Activated naive CD8-positive, alpha-beta T cell (primary cell): ENCODE measurements around the gene MLLT1.

Source experiments
- H3K27ac Mint-ChIP-seq: one replicate; pipeline ENCODE4 v1.8.0; 2021; ENCODE audit warnings: mixed read lengths
- H3K27me3 Mint-ChIP-seq: one replicate; pipeline ENCODE4 v1.8.0; 2021; ENCODE audit warnings: mixed read lengths
- H3K36me3 Mint-ChIP-seq: one replicate; pipeline ENCODE4 v1.8.0; 2021; ENCODE audit warnings: mixed read lengths
- H3K4me1 Mint-ChIP-seq: one replicate; pipeline ENCODE4 v1.8.0; 2021; ENCODE audit warnings: low read depth, mixed read lengths
- H3K4me3 Mint-ChIP-seq: one replicate; pipeline ENCODE4 v1.8.0; 2021; ENCODE audit warnings: mild to moderate bottlenecking, mixed read lengths
- H3K9me3 Mint-ChIP-seq: one replicate; pipeline ENCODE4 v1.8.0; 2021; ENCODE audit warnings: low read depth, mixed read lengths

MLLT1 gene

DNA sequence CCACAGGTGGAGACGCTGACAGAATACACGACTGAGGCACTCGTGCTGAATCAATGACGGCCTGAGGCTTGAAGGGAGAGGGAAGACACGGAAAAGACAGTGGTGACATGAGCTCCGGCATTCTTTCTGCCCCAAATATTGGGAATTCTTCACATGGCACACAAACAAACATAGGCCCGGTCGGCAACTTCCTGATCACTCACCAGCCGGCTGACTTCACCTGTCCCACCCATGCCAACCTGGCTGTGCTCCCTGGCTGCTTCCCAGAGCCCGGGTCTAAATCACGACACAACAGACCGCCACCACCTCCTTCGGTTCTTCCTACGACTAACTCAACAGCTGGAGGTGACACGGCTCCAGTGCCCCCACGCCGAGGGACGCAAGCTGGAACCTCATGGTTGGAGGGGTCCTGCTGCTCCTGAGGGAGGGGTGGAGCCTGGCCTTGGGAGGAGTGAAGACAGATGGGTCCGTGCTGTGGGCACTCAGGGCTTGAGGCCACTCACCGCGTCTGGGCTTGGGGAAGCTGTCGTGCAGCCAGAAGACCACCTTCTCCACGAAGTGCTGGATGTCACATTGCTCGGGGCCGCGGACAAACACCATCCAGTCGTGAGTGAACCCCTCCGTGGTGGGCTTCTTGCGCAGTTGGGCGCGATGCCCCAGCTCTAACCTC, 9.6 kb downstream of the MLLT1 start:
- Mint-ChIP-seq H3K4me1 (peaks cover 29% of the 10 kb centered on the region), H3K9me3 (no peaks in the 10 kb centered on the region), H3K4me3 (no peak overlapping the region), H3K27me3 (no peaks in the 10 kb centered on the region), H3K27ac (no peak overlapping the region), H3K36me3 (no peaks in the 10 kb centered on the region)

DNA sequence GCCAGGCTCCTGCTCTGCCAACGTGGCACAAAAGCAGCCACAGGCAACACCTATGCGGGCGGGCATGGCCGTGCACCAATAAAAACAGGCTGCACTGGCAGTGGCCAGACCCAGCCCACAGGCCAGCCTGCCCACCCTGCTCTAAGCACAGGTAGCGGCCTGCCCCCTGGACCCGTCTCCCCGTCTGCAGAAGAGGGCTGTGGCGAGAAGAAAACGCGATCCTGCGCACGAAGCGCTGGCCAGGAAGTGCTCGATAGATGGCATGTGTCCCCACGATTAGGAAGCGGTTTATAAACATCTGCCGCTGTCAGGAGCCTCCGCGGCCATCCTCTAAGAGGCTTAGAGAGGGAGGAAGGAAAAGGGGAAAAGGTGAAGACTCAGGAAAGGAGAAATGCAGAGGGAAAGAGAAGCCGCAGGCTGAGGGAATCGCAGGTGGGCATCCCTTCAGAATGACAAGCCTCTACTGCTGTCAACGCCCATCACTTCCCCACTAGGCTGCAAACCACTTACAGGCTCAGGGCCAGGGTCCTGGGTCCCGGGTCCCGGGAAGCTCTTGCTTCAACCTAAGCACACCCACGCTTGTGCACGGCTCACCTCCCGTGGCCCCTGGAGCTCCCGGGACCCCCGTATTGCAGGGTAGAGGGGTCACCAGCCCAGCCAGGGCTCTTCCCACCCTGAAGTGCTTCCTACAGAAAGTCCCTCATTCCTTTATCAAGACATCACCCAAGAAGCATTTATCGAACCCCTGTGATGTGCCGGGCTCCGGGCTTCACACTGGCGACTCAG, 10.5 kb downstream of the MLLT1 start:
- no peaks in the 10 kb centered on the region for H3K27me3 Mint-ChIP-seq
- H3K4me1 Mint-ChIP-seq = peaks cover 27% of the 10 kb centered on the region
- no peaks in the 10 kb centered on the region for H3K9me3 Mint-ChIP-seq
- H3K27ac Mint-ChIP-seq = peak overlapping the region; percentile 79
- no peak overlapping the region for H3K4me3 Mint-ChIP-seq
- H3K36me3 Mint-ChIP-seq = no peaks in the 10 kb centered on the region

DNA sequence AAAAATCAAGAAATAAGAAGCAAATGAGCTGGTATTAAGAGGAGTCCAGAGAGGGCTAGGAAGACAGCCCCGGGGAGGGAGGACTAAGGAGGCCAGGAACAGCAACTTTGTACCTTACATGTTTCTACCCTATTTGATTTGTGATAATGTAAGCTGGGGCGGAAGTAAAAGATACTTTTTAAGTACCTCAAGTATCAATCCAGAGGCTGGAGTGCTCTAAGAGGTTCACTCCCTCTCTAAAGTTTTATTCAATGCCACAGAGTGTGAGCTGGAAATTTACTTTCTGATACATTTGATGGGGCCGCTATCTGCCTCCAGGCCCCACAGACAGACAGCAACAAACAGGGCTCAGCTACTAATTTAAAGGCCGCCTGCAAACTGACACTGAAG, 11.4 kb downstream of the MLLT1 start:
- Mint-ChIP-seq H3K36me3 (no peaks in the 10 kb centered on the region), H3K9me3 (no peaks in the 10 kb centered on the region), H3K27me3 (no peaks in the 10 kb centered on the region), H3K4me1 (peaks cover 20% of the 10 kb centered on the region), H3K4me3 (no peak overlapping the region), H3K27ac (no peak overlapping the region)

GRCh38 chr19:6267552-6268381, 12.0 kb downstream of the MLLT1 start:
- H3K27me3 Mint-ChIP-seq = no peaks in the 10 kb centered on the region
- H3K4me3 Mint-ChIP-seq = no peak overlapping the region
- peak overlapping the region; percentile 7 for H3K27ac Mint-ChIP-seq
- peaks cover 25% of the 10 kb centered on the region for H3K4me1 Mint-ChIP-seq
- H3K36me3 Mint-ChIP-seq = no peaks in the 10 kb centered on the region
- no peaks in the 10 kb centered on the region for H3K9me3 Mint-ChIP-seq

GRCh38 chr19:6264803-6265202, 15.0 kb downstream of the MLLT1 start:
- Mint-ChIP-seq H3K27me3 (no peaks in the 10 kb centered on the region), H3K4me3 (no peak overlapping the region), H3K27ac (no peak overlapping the region), H3K4me1 (peaks cover 31% of the 10 kb centered on the region), H3K36me3 (no peaks in the 10 kb centered on the region), H3K9me3 (no peaks in the 10 kb centered on the region)

DNA sequence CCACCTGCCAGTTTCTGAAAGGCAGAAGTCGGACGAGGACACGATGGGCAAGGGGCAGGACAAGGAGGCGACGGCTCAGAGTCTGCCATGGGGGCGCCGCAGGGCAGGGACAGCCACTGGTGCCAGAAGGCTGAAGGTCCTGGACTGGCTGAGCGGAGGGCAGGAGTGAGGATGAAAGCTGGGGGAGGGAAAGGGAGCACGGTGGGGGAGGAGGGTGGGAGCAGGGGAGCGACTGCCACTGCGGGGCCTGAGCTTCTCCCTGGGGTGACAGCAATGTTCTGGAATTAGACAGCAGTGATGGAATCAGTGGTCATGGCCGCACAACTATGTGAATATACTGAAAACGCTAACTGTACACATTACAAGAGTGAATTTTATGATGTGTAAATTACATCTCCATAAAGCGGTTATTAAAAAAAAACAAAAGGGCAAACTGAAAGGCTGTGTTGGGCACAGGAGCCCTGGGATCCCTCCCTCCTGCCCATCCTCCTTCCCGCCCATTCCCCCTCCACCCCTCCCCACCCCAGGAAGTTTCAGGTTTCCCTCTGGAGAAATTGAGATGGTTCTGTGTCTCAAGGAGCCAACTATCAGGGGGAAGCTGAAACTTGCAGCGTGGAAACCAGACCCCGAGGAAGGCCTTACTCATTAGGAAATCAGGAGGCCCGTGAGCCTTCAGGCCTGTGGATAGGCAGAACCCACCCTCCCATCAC, 15.9 kb downstream of the MLLT1 start:
- H3K27ac Mint-ChIP-seq = no peak overlapping the region
- H3K27me3 Mint-ChIP-seq = no peaks in the 10 kb centered on the region
- H3K36me3 Mint-ChIP-seq = no peaks in the 10 kb centered on the region
- H3K4me3 Mint-ChIP-seq = no peak overlapping the region
- peaks cover 32% of the 10 kb centered on the region for H3K4me1 Mint-ChIP-seq
- H3K9me3 Mint-ChIP-seq = no peaks in the 10 kb centered on the region

DNA sequence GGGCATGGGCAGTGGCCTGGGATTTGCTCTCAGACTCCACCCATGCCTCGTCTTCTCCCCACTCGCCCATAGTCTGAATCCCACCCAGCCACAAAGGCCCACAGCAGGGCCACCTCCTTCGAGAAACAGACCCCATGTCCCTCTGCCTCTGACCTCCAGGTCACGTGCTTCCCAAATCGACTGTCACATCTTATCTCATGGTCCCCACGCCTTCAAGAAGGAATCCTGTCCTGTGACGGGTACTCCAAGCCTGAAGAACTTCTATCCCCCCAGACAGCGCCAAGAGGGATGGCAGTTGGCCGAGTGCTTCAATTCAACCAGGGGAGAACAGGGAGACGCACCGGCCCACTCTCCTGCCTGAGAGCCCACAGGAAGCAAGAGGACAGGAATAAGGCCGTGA, 16.5 kb downstream of the MLLT1 start:
- Mint-ChIP-seq H3K27me3 (no peaks in the 10 kb centered on the region), H3K4me3 (no peak overlapping the region), H3K27ac (no peak overlapping the region), H3K4me1 (peaks cover 32% of the 10 kb centered on the region), H3K36me3 (no peaks in the 10 kb centered on the region), H3K9me3 (no peaks in the 10 kb centered on the region)

GRCh38 chr19:6262519-6262918, 17.3 kb downstream of the MLLT1 start:
- H3K27ac Mint-ChIP-seq = no peak overlapping the region
- no peaks in the 10 kb centered on the region for H3K9me3 Mint-ChIP-seq
- peak overlapping the region; percentile 7 for H3K4me3 Mint-ChIP-seq
- H3K4me1 Mint-ChIP-seq = peaks cover 30% of the 10 kb centered on the region
- H3K36me3 Mint-ChIP-seq = no peaks in the 10 kb centered on the region
- no peaks in the 10 kb centered on the region for H3K27me3 Mint-ChIP-seq

DNA sequence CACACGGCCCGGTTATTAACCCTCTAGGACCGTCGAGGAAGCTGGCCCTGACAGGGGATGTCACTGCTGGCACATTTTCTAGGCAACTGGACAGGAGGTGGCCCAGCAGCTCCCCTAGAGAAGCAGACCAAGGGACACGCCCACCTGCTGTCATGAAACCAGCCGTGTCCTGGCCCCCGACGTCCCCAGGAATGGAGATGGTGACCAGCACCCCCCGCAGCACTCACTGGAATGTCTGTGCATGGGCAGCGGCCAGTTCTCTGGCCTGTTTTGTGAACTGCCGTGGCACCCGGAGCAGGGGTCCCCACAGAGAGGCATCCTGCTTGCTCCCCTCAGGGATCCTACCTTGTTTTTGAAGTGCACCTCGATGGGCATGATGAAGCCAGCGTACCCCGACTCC, 17.9 kb downstream of the MLLT1 start:
- H3K36me3 Mint-ChIP-seq = peaks cover under 1% of the 10 kb centered on the region
- peak overlapping the region; percentile 13 for H3K4me3 Mint-ChIP-seq
- H3K27me3 Mint-ChIP-seq = no peaks in the 10 kb centered on the region
- H3K4me1 Mint-ChIP-seq = peaks cover 30% of the 10 kb centered on the region
- no peaks in the 10 kb centered on the region for H3K9me3 Mint-ChIP-seq
- H3K27ac Mint-ChIP-seq = no peak overlapping the region

GRCh38 chr19:6260912-6261650, 18.7 kb downstream of the MLLT1 start:
- Mint-ChIP-seq H3K27ac (no peak overlapping the region), H3K4me1 (peaks cover 29% of the 10 kb centered on the region), H3K27me3 (no peaks in the 10 kb centered on the region), H3K4me3 (no peak overlapping the region), H3K36me3 (peaks cover 4% of the 10 kb centered on the region), H3K9me3 (no peaks in the 10 kb centered on the region)

DNA sequence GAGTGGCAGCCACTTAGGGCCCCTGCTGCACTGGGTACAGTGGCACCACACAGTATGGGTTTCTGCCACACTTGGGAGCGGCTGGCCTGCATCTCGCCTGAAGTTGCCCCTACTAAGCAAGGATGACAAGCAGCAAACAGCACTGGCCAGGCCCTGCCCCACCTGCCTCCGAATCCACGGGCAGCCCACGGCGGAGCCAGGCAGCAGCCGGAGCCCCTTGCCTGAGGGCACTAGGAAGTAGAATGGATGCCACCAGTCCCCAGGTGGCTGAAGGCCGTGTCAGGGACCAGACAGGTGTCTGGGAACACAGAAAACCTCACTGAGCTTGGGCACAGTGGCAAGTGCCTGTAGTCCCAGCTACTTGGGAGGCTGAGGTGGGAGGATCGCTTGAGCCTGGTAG, 19.4 kb downstream of the MLLT1 start:
- Mint-ChIP-seq H3K36me3 (peaks cover 4% of the 10 kb centered on the region), H3K27me3 (no peaks in the 10 kb centered on the region), H3K9me3 (no peaks in the 10 kb centered on the region), H3K4me1 (peaks cover 31% of the 10 kb centered on the region), H3K27ac (no peak overlapping the region), H3K4me3 (no peak overlapping the region)

GRCh38 chr19:6259312-6259861, 20.4 kb downstream of the MLLT1 start:
- no peaks in the 10 kb centered on the region for H3K27me3 Mint-ChIP-seq
- peaks cover 31% of the 10 kb centered on the region for H3K4me1 Mint-ChIP-seq
- no peak overlapping the region for H3K4me3 Mint-ChIP-seq
- no peaks in the 10 kb centered on the region for H3K9me3 Mint-ChIP-seq
- no peak overlapping the region for H3K27ac Mint-ChIP-seq
- H3K36me3 Mint-ChIP-seq = peaks cover 4% of the 10 kb centered on the region

DNA sequence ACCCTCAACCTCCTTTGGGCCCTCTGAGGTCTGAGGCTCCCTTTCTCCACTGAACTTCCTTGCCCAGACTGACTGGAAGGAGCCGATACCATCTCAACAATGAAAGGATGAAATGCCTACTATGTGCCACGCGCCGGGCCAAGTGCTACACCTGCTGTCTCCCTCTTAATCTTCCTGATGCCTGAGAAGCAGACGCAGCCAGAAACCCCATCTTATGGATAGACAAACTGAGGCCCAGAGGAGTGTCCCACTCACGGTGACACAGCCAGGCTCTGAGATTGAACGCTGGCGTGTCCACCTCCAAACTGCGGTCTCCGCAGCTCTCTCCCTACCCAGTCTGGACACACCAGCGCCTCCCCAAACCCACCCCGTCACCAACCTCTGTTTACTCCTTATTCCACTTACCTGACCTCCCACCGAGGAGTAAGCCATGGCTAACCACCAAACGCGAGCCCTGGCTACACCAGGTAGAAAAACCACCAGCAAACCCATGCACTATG, 20.9 kb downstream of the MLLT1 start:
- Mint-ChIP-seq H3K4me3 (no peak overlapping the region), H3K27me3 (no peaks in the 10 kb centered on the region), H3K36me3 (peaks cover 4% of the 10 kb centered on the region), H3K9me3 (no peaks in the 10 kb centered on the region), H3K4me1 (peaks cover 31% of the 10 kb centered on the region), H3K27ac (no peak overlapping the region)
